Temporal lobe (tissue), 2 donors: ENCODE data around the gene PSMB3. TPM values are rescaled to one million over a fixed set of nuclear protein-coding genes. Genes with fewer than 3 reads are reported as not detected.

ENCODE experiments used
- small RNA-seq: library from RNA; depleted of rRNA; stranded (forward); fragments of <200 nt; gene quantifications from one replicate; pipeline ENCODE3, GENCODE V24; 2014; ENCODE audit warnings: low replicate concordance
- total RNA-seq: library from RNA; depleted of rRNA; stranded (reverse); fragments of >200 nt; gene quantifications from one replicate; pipeline ENCODE4 v1.2.3, GENCODE V29; 2014

PSMB3 gene
- total RNA-seq, 1 donor from 2014 or later: 74.7 TPM

Small RNA genes lying within 50 kb of the gene (small RNA-seq; reads per million reads assigned to genes)
- gene MIR4726 (not detected), gene RNA5SP440 (0.21 reads per million), gene RNU6-866P (not detected)

Other genes starting within 250 kb of the PSMB3 start
- 29.0 TPM for gene SRCIN1, start 146.8 kb upstream of the PSMB3 start, total RNA-seq
- gene EPOP, start 77.8 kb upstream of the PSMB3 start, total RNA-seq: 0.49 TPM
- 20.4 TPM for gene MLLT6, start 47.5 kb upstream of the PSMB3 start, total RNA-seq
- 0.98 TPM for gene CISD3, start 22.4 kb upstream of the PSMB3 start, total RNA-seq
- 11.8 TPM for gene PCGF2, start 4.4 kb upstream of the PSMB3 start, total RNA-seq
- gene PIP4K2B, start 46.8 kb downstream of the PSMB3 start, total RNA-seq: 161 TPM
- gene CWC25, start 72.6 kb downstream of the PSMB3 start, total RNA-seq: 8.4 TPM
- gene RPL23, start 101.0 kb downstream of the PSMB3 start, total RNA-seq: 919 TPM
- gene LASP1, start 117.3 kb downstream of the PSMB3 start, total RNA-seq: 53.1 TPM
- not detected for gene FBXO47, start 214.7 kb downstream of the PSMB3 start, total RNA-seq